Activated CD4-positive, CD25-positive, alpha-beta regulatory T cell treated with anti-CD3 and anti-CD28 coated beads, Interleukin-2, amount 50 U/mL, for 72 hours (primary cell): ENCODE results near the gene MAPKBP1.

ENCODE experiments used
- DNase-seq: peaks from one replicate; pipeline ENCODE4 v3.0.0; 2021

The MAPKBP1 gene

GRCh38 chr15:41789236-41789635 is 15.0 kb downstream of the MAPKBP1 start:
- no peak for DNase-seq

DNA sequence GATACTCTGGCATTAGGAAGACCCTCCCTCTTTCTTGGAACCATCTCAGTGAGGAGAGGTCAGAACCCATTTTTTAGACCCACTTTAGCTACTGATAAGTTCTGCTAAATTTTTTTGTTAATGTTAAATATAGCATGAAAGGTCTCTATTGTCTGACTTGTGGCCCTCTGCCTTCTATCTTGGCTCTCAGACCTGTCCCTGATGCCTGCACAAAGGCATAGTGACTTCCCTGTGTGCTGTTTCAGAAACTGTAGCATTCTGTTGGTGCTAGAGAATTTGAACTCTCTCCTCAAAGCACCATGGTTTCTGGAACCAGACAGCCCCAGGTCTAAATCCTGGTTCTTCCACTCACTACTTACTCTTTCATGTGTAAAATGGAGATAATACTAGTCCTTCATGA is 15.4 kb downstream of the MAPKBP1 start:
- DNase-seq, result no peak

DNA sequence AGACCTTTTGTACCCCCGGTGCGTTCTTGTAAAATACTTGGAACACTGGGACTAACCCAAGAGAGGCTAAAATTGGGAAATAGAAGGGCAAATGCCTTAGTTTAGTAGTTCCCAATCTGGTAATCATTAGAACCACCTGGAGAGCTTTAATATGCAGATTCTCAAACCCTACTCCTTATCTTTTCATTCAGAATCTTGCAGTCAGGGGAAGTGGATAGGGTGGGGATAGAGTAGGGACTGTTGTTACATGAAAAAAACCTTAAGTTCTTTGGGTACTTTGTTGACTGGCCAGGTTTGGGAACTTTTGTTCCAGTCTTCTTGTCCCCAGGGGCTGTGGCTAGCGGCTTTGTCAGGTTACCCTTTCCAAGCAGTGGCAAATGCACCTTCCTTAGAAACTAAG is 15.9 kb downstream of the MAPKBP1 start:
- DNase-seq, result no peak

- no peak for DNase-seq
Observed at GRCh38 chr15:41790756-41791546, 16.7 kb downstream of the MAPKBP1 start.

DNA sequence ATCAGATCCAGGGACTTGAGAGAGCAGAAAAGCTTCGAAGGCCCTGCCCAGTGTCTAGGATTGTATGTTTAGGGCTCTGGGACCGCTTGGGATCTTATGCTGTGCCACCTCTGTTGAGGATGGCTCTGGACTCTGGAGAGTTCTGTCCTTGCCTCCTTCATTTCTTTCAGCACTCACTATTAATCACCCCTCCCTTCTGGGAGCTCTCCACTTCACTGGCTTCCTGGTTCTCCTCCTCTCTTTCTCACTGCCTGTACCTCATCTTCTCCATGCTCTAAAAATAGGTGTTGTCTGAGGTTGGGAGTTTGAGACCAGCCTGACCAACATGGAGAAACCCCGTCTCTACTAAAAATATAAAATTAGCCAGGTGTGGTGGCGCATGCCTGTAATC is 17.3 kb downstream of the MAPKBP1 start:
- DNase-seq, result no peak

GRCh38 chr15:41792000-41792637 is 17.8 kb downstream of the MAPKBP1 start:
- DNase-seq, result no peak

DNA sequence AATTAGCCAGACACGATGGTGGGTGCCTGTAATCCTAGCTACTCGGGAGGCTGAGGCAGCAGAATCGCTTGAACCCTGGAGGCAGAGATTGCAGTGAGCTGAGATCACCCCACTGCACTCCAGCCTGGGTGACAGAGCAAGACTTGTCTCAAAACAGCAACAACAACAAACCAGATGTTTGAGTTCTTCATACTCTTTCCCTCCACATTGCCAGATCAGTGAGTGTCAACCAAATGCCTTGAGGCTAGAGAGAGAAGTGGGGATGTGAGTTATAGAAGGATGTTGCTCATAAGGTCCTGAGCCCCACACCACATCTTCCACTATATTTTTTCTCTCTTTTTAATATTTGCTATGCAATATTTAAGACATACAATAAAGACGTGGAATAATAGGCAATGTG is 19.8 kb downstream of the MAPKBP1 start:
- no peak for DNase-seq

- DNase-seq, result no peak
Observed at GRCh38 chr15:41795996-41796856, 21.9 kb downstream of the MAPKBP1 start.

GRCh38 chr15:41797201-41797944 is 23.1 kb downstream of the MAPKBP1 start:
- DNase-seq, result no peak

DNA sequence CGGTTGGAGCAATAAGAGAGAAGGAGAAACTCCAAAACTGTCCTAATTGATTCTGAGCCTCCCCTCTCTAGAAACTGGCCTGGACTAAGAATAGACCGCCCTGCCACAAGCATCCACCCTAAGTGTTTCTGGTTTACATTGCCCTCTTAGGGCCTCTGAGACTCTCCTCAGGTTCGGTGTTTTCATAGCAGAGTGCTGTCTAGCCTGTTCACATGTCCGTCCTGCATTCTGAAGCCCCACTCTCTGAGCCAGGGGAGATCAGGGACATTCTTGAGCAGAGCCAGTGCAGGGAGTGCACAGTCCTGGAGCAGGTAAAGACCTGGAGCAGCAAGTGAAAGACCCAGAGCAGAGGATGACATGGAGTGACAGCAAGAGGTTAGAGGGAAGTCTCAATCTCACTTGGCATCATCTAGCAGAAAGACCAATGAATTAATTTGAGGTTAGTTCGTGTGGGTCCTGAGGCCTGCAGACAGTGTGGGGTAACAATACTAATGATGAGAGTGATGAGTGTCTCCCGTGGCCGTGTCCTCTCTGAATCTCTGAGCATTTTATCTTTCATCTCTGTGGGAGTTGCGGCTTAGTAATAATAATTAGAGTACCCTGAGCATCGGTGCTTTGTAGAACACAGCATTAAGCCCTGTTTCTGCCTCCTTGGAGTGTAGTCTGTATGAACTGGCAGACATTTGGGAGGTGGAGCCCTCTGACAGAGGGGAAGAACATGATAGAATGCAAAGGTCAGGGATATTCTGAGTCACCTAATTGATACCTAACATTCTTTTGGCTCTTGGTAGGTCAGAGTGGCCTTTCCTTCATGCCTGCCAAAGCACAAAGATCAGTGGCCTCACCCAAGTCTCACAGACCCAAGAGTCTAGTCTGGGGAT is 24.6 kb downstream of the MAPKBP1 start:
- no peak for DNase-seq

DNA sequence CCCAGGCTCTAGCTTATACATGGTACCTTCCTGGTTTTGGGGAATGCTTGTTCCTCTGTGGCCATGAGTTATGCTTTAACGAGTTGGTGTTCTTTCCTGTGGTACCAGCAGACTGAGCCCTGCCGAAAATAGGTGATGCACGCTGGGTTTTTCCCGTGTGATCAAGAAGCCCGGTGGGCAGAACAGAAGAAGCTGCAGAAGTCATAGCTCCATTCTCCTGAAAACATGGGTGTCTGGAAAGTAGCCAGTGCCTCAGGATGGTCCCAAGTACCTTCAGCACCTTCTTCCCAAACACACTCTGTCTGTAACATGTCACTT is 25.2 kb downstream of the MAPKBP1 start:
- no peak for DNase-seq

GRCh38 chr15:41801185-41801584 is 26.9 kb downstream of the MAPKBP1 start:
- no peak for DNase-seq

DNA sequence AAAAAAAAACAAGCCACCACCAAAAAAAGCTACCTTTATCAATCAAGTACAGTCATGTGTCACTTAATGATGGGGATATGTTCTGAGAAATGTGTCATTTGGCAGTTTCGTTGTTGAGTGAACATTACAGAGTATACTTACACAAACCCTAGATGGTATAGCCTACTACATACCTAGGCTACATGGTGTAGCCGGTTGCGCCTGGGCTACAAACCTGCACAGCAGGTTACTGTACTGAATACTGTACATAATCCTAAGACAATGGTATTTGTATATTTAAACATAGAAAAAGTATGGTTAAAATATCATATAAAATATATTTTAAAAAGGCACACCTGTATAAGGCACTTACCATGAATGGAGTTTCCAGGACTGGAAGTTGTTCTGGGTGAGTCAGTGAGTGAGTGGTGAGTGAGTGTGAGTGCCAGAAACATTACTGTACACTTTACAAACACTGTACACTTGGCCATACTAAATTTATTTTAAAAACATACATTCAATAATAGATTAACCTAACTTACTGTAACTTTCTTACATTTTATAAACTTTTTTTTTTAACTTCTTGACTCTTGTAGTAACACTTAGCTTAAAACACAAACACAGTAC is 27.7 kb downstream of the MAPKBP1 start:
- DNase-seq, result no peak

DNA sequence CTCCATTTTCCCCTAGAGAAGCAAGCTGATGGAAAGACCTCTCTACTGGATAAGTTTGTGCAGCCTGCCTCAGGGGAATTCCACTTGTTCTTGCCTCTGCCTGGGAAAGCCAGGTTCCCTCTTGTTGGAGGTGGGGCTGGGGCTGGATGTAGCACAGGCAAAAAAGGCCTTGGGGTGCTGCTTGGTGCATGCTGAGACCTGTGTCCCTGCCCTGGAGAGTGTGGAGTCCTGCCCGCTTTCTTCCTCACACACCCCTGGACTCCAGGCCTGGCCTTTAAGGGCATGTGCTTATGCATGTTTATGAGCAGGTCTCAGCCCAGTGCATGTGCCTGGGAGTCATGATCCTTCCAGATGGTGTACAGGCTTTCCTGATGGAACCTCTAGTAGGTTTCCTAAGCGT is 30.1 kb downstream of the MAPKBP1 start:
- peak; percentile 12 for DNase-seq

- DNase-seq, result no peak
Observed at GRCh38 chr15:41804916-41805666, 30.8 kb downstream of the MAPKBP1 start.

- DNase-seq, result peak; percentile 17
Observed at GRCh38 chr15:41805711-41806110, 31.4 kb downstream of the MAPKBP1 start.

- peak; percentile 17 for DNase-seq
Observed at GRCh38 chr15:41806291-41807181, 32.3 kb downstream of the MAPKBP1 start.

- DNase-seq, result no peak
Observed at GRCh38 chr15:41809121-41809520, 34.8 kb downstream of the MAPKBP1 start.

DNA sequence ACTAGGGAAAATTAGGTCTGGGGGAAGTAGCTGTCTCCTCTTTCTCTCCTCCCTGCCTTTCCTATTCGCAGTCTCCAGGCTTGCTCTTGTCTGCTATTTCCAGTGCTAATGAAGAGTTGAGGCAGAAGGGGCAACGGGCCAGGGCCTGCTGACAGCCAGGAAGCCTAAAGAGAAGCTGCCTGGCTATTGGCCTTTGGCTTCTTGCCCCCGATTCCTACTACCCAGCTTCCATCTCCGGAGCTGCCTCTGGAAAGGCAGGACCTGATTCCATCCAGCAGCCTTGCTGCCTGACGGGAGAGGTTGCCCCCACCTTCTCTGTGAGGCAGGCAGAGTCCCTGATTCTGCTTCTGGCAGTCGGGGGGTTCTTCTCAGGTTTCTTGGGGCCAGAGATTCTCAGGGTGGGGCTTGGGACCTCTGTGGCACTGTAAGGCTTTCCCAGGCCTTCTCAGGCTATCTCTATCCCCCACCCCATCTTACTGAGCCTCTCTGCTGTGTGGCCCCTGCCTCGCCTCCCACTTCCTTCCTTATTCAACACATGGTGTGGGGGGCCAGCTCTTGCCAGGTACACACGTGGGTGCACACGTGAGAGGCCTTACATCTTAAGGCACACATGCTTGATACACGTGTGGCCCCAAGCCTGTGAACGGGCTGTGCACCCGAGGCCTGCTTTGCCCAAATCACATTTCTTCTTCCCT is 35.4 kb downstream of the MAPKBP1 start:
- DNase-seq, result no peak
